Naive B cell (primary cell): Measurements from ENCODE around the gene NKX2-2. TPM values are rescaled to one million over a fixed set of nuclear protein-coding genes. Genes with fewer than 3 reads are reported as not detected.

ENCODE experiments used
- ATAC-seq, 2 donors: fragments of 150-1000 bp; cut with Tn5 transposase; 2 replicates each; pipeline ENCODE4 v1.10.0; 2021; ENCODE audit warnings: low read depth in 2 of 2, mild to moderate bottlenecking in 2 of 2, moderate library complexity in 2 of 2
- DNase-seq: peaks from one replicate; pipeline ENCODE4 v3.0.0; 2022
- H3K27ac Mint-ChIP-seq, 6 donors: one replicate each; pipeline ENCODE4 v1.8.0; 2020 to 2022; ENCODE audit warnings: mild to moderate bottlenecking in 6 of 6, mixed read lengths in 6 of 6, moderate library complexity in 5 of 6, inconsistent platforms in 2 of 6
- H3K27me3 Mint-ChIP-seq, 3 donors: one replicate each; pipeline ENCODE4 v1.8.0; 2021 to 2022; ENCODE audit warnings: mixed read lengths in 3 of 3, mild to moderate bottlenecking in 1 of 3
- H3K36me3 Mint-ChIP-seq, 2 donors: one replicate each; pipeline ENCODE4 v1.8.0; 2020 to 2022; ENCODE audit warnings: mixed read lengths in 2 of 2, inconsistent platforms in 1 of 2, mild to moderate bottlenecking in 1 of 2
- H3K4me1 Mint-ChIP-seq, 3 donors: one replicate each; pipeline ENCODE4 v1.8.0; 2020 to 2022; ENCODE audit warnings: mixed read lengths in 3 of 3, inconsistent platforms in 1 of 3, mild to moderate bottlenecking in 1 of 3, moderate library complexity in 1 of 3
- H3K4me3 Mint-ChIP-seq, 8 donors: one replicate each; pipeline ENCODE4 v1.8.0; 2020 to 2022; ENCODE audit warnings: mild to moderate bottlenecking in 8 of 8, mixed read lengths in 8 of 8, moderate library complexity in 8 of 8, inconsistent platforms in 2 of 8
- H3K9me3 Mint-ChIP-seq, 7 donors: one replicate each; pipeline ENCODE4 v1.8.0; 2020 to 2022; ENCODE audit warnings: mixed read lengths in 7 of 7, mild to moderate bottlenecking in 5 of 7, inconsistent platforms in 2 of 7, moderate library complexity in 1 of 7
- polyA plus RNA-seq, 6 donors: library from polyadenylated mRNA; unstranded; fragments of 300-500 nt; fragmentation: Illumina TruSeq; gene quantifications; one replicate each; pipeline ENCODE4 v1.2.3, GENCODE V29; 2021; ENCODE audit warnings: low read depth in 6 of 6

NKX2-2 gene
- polyA plus RNA-seq, 6 donors from 2014 or later, result not detected

DNA sequence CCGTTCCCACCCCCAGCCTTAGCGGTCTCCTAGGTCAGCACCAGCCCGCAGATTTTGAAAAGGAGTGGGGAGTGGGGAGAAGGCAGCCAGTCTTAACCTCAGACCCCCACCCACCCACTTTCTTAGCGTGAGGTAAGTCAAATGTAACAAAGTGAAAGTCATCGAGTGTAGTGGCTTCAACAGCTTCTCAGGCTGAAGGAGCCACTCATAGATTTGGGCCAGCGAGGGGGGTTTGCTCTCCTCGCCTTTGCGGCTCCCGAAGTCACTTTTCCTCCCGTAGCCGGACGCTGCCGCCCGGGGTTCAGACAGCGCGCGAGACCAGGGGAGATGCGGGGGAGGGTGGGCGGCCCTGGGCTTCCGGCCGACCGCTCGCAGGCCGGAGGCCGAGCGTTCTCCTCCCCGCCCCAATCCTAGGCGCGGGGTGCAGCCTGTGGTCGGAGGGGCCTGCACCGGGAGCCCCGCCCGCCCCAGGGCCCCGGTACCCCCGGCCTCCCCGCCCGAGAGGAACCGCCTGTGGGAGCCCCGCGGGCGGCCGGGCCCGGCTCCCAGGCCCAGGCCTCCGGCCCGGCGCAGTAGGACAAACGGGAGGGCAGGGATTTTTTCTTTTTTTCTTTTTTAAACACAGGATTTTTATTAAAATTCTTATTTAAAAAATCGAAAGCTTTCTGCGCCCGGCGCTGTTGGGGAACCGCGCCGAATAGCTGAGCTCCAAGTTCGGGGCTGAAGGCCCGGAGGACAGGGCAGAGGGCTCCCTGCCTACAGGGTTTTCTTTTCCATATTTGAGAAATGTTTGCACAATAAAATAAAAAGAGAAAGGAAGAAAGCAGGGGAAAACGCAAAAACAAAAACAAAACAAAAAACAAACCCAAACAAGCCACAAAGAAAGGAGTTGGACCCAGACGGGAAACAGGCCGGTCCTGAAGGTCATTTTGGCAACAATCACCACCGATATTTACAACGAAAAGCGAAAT, 3.2 kb downstream of the NKX2-2 start:
- no peak for DNase-seq
- H3K27ac Mint-ChIP-seq, result peak overlapping the region in 3 of 6 donors; percentile 32 to 88 (median 38)
- peaks cover 10 to 47% (median 46%) of the 10 kb centered on the region in 3 donors for H3K4me1 Mint-ChIP-seq

GRCh38 chr20:21509597-21510371, 4.1 kb downstream of the NKX2-2 start:
- DNase-seq, result no peak
- no peak for ATAC-seq
- Mint-ChIP-seq H3K4me1 (peaks cover 10 to 51% (median 47%) of the 10 kb centered on the region in 3 donors), H3K27ac (peak overlapping the region in 3 of 6 donors; percentile 32 to 89 (median 81)), H3K27me3 (peaks cover 50 to 81% (median 65%) of the 10 kb centered on the region in 3 donors), H3K4me3 (peak overlapping the region; percentile 74 to 89 (median 84)), H3K9me3 (peaks cover 0 to 7% (median 0%) of the 10 kb centered on the region in 7 donors), H3K36me3 (no peaks in the 10 kb centered on the region)

More for the DNA sequence above, 3.2 kb downstream of the NKX2-2 start:
- Mint-ChIP-seq H3K36me3 (no peaks in the 10 kb centered on the region), H3K4me3 (peak overlapping the region; percentile 74 to 89 (median 84)), H3K9me3 (peaks cover 0 to 7% (median 0%) of the 10 kb centered on the region in 7 donors), H3K27me3 (peaks cover 43 to 76% (median 62%) of the 10 kb centered on the region in 3 donors)
- no peak for ATAC-seq

GRCh38 chr20:21509079-21509596, 4.7 kb downstream of the NKX2-2 start:
- DNase-seq (no peak), ATAC-seq (no peak)
- Mint-ChIP-seq H3K36me3 (no peaks in the 10 kb centered on the region), H3K9me3 (peaks cover 0 to 7% (median 0%) of the 10 kb centered on the region in 7 donors), H3K27ac (peak overlapping the region in 3 of 6 donors; percentile 20 to 89 (median 81)), H3K4me1 (peaks cover 10 to 51% (median 47%) of the 10 kb centered on the region in 3 donors), H3K27me3 (peaks cover 47 to 85% (median 67%) of the 10 kb centered on the region in 3 donors), H3K4me3 (peak overlapping the region; percentile 68 to 89 (median 80))

GRCh38 chr20:21508230-21509078, 5.4 kb downstream of the NKX2-2 start:
- Mint-ChIP-seq H3K36me3 (no peaks in the 10 kb centered on the region), H3K4me3 (peak overlapping the region in 5 of 8 donors; percentile 1 to 85 (median 12)), H3K9me3 (peaks cover 0 to 7% (median 0%) of the 10 kb centered on the region in 7 donors), H3K4me1 (peaks cover 10 to 48% (median 42%) of the 10 kb centered on the region in 3 donors), H3K27me3 (peaks cover 50 to 85% (median 69%) of the 10 kb centered on the region in 3 donors), H3K27ac (peak overlapping the region in 1 of 6 donors; percentile 56)
- no peak for DNase-seq
- ATAC-seq, result no peak

DNA sequence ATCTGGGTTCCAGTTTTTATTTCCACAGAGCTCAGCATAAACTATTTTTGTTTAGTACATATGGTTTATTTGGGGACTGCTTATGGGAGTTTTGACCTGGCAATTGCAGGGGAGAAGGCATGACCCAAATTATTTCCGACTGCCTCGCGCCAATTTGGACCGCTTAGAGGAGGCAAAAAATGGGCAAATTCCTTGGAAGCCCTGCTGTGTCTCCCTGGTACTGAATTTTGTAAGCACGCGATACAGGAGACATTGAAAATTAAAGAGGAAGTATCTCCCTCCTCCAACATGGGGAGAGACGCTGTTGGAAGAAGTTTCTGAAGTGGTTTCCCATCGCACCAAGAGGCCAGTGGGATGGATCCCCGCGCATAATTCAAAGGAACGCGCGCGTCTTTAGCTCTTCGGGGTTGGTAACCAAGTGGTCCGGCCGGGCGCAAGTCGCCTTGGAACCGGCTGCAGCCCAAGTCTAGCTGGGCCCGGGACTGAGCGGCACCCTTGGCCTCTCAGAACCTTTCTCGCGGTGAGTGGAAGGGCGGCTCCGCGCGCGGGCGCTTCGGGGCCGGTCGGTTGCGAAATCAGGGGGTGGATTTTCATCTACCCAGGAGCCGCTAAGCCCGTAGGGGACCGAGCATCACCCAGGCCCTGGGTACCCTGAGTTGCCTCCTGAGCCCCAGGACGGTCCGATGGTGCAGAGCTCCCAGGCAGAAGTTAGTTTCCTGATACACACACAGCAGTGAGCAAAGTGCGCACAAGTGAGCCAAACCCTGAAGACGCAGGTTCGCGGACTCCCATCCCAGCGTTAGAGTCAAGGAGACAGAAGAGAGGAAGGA, 6.2 kb downstream of the NKX2-2 start:
- DNase-seq (no peak), ATAC-seq (no peak)
- H3K27ac Mint-ChIP-seq, result peak overlapping the region in 1 of 6 donors; percentile 56
- H3K36me3 Mint-ChIP-seq, result no peaks in the 10 kb centered on the region
- H3K9me3 Mint-ChIP-seq, result peaks cover 0 to 7% (median 0%) of the 10 kb centered on the region in 7 donors
- peaks cover 57 to 84% (median 73%) of the 10 kb centered on the region in 3 donors for H3K27me3 Mint-ChIP-seq
- H3K4me1 Mint-ChIP-seq, result peaks cover 10 to 42% (median 35%) of the 10 kb centered on the region in 3 donors
- peak overlapping the region in 6 of 8 donors; percentile 1 to 64 (median 40) for H3K4me3 Mint-ChIP-seq

GRCh38 chr20:21505810-21506530, 7.9 kb downstream of the NKX2-2 start:
- peaks cover 4 to 30% (median 20%) of the 10 kb centered on the region in 3 donors for H3K4me1 Mint-ChIP-seq
- peaks cover 0 to 7% (median 0%) of the 10 kb centered on the region in 7 donors for H3K9me3 Mint-ChIP-seq
- peak overlapping the region in 4 of 8 donors; percentile 11 to 73 (median 40) for H3K4me3 Mint-ChIP-seq
- no peaks in the 10 kb centered on the region for H3K36me3 Mint-ChIP-seq
- peak; percentile 31 for DNase-seq
- ATAC-seq, result peak; percentile 48 to 54
- H3K27me3 Mint-ChIP-seq, result peaks cover 57 to 81% (median 69%) of the 10 kb centered on the region in 3 donors
- H3K27ac Mint-ChIP-seq, result peak overlapping the region in 4 of 6 donors; percentile 26 to 85 (median 64)

DNA sequence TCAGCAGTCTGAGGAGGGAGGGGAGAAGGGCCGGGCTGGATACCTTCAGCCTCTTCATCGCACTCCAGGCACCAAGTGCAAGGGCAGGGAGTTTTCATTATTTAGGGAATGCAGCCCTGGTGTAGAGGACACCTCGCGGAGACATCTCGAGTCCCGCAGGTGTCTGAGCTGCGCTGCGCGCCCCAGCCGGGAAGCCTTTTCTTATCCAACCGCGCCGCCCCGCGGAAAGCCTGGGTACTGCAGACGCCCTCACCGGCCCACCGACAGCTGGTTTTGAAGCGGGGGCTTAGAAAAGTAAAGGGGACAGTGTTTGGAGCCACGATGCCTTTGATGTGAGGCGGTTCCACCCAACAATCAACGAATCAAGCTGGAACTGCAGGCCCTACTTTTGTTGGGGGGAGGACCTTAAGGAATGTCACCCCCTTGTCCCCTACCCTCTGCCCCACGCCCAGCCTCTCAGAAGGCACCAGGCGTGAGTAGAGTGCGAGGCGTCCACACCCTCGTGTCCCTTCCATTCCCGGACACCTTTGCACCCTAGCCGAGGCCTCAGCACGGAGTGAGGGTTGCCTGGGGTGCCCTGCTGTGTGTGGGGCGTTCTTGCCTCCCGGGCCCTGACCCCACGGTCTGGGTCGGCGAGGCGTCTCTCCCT, 8.6 kb downstream of the NKX2-2 start:
- ATAC-seq (peak; percentile 42 to 46), DNase-seq (peak; percentile 52)
- Mint-ChIP-seq H3K4me3 (peak overlapping the region; percentile 30 to 81 (median 52)), H3K27me3 (peaks cover 58 to 84% (median 69%) of the 10 kb centered on the region in 3 donors), H3K27ac (peak overlapping the region in 1 of 6 donors; percentile 86), H3K4me1 (peaks cover 1 to 26% (median 16%) of the 10 kb centered on the region in 3 donors), H3K36me3 (no peaks in the 10 kb centered on the region), H3K9me3 (peaks cover 0 to 7% (median 0%) of the 10 kb centered on the region in 7 donors)

DNA sequence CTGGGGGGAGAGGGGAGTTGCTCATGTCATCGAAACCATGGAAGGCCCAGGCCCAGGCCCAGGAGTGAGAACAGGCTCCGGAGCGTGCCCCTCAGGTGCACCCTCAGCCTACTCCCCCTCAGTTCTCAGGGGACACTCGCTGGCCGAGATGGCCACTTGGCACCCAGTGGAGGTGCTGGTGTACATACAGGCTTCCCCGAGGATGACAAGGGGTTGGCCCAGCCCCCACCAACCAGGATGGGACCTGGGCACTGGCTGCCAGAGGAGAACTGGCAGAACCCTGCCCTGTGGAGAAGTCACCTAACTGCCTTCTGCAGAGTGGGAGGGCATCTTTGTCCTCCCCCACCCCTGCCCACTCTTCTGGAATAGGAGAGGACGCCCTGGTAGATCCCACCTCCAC, 9.5 kb downstream of the NKX2-2 start:
- no peak for ATAC-seq
- peak overlapping the region in 4 of 8 donors; percentile 4 to 81 (median 47) for H3K4me3 Mint-ChIP-seq
- H3K9me3 Mint-ChIP-seq, result peaks cover 0 to 4% (median 0%) of the 10 kb centered on the region in 7 donors
- H3K27me3 Mint-ChIP-seq, result peaks cover 58 to 81% (median 59%) of the 10 kb centered on the region in 3 donors
- no peak overlapping the region for H3K27ac Mint-ChIP-seq
- H3K4me1 Mint-ChIP-seq, result peaks cover 0 to 17% (median 7%) of the 10 kb centered on the region in 3 donors
- H3K36me3 Mint-ChIP-seq, result no peaks in the 10 kb centered on the region
- no peak for DNase-seq

DNA sequence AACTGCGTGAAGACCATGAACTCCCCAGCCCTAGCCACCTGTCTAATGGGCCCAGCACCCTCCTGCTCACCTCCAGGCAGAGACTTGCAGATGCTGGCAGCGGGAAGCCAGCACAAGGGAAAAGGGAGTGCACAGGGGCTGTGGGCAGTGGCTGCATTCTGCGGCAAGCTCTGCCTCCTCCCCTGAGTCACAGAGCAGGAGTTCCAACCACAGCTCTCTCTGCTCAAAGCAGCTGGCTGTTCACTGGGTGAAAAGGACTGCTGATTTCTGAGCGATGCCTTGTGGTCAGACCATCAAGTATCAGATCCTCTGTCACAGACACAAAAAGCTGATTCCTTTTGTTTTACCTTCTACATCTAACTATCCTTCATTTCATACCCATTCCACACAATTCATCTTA, 10.5 kb downstream of the NKX2-2 start:
- H3K36me3 Mint-ChIP-seq, result no peaks in the 10 kb centered on the region
- H3K27ac Mint-ChIP-seq, result no peak overlapping the region
- DNase-seq, result no peak
- peaks cover 0 to 4% (median 0%) of the 10 kb centered on the region in 7 donors for H3K9me3 Mint-ChIP-seq
- H3K27me3 Mint-ChIP-seq, result peaks cover 59 to 79% (median 60%) of the 10 kb centered on the region in 3 donors
- ATAC-seq, result no peak
- H3K4me1 Mint-ChIP-seq, result peaks cover 0 to 14% (median 7%) of the 10 kb centered on the region in 3 donors
- no peak overlapping the region for H3K4me3 Mint-ChIP-seq

GRCh38 chr20:21501184-21501583, 12.7 kb downstream of the NKX2-2 start:
- Mint-ChIP-seq H3K27ac (no peak overlapping the region), H3K36me3 (no peaks in the 10 kb centered on the region), H3K9me3 (peaks cover 0 to 3% (median 0%) of the 10 kb centered on the region in 7 donors), H3K27me3 (peaks cover 52 to 68% (median 55%) of the 10 kb centered on the region in 3 donors), H3K4me3 (no peak overlapping the region), H3K4me1 (peaks cover 0 to 8% (median under 1%) of the 10 kb centered on the region in 3 donors)
- DNase-seq (no peak), ATAC-seq (no peak)
